ENCODE measurements around the gene RIMS1.
A peak's percentile ranks its signal among the peaks of the same experiment; 100 is the strongest.
"Not testable (repeated sequence)": the region's sequence is repeated elsewhere in the genome, so short reads cannot be mapped to it uniquely, and the experiment has no call there.

Gene RIMS1

DNA sequence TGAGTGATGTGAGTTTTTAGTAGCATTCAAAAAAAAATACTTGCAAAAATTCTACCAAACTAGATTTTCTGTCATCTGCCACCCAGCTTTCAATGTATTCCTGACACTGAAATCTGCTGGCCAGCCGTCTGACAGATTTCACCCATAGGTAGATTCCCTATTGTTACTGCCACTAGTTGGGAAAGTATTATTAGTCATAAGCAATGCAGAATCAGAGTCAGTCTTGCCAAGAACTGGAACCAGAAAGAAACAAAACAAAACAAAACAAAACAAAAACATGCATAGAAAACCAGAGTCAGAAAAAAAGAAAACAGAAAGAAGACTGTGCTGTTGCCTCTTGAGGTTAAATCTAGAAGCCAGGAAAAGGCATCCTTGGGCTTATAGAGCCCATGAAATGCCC, 442.4 kb downstream of the RIMS1 start:
- DNase-seq (ENCODE audit: low read depth in 1 of 2, low spot score in 1 of 2): no peak

- DNase-seq (ENCODE audit: low read depth in 1 of 2, low spot score in 1 of 2): not testable (repeated sequence)
These were observed 448.9 kb downstream of the RIMS1 start for GRCh38 chr6:72335203-72335602.

DNA sequence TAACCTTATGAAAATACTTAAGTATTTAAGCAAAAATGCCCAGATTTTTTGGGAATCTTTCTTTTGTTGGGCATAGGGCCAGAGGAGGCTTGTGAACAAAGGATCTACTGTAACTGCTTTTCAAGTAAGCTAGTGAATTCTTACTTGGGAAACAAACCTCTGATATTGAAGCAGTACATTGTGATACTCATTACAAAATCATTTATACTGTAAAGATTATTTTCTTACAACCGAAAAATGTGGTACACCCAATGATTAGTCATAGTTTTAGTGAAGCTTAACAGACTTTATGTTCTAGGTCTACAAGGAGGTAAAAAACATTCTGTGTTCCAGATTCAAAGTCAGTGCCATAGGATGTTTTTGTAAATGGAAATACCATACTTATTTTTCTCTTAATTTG, 462.6 kb downstream of the RIMS1 start:
- DNase-seq (ENCODE audit: low read depth in 1 of 2, low spot score in 1 of 2): no peak

GRCh38 chr6:72350296-72350881, 464.0 kb downstream of the RIMS1 start:
- no peak for DNase-seq (ENCODE audit: low read depth in 1 of 2, low spot score in 1 of 2)

- no peak for DNase-seq (ENCODE audit: low read depth in 1 of 2, low spot score in 1 of 2)
These were observed 477.7 kb downstream of the RIMS1 start for GRCh38 chr6:72363844-72364740.

GRCh38 chr6:72365773-72366172, 479.4 kb downstream of the RIMS1 start:
- DNase-seq (ENCODE audit: low read depth in 1 of 2, low spot score in 1 of 2): no peak

GRCh38 chr6:72367439-72367838, 481.1 kb downstream of the RIMS1 start:
- no peak for DNase-seq (ENCODE audit: low read depth in 1 of 2, low spot score in 1 of 2)

- no peak for DNase-seq (ENCODE audit: low read depth in 1 of 2, low spot score in 1 of 2)
These were observed 485.1 kb downstream of the RIMS1 start for GRCh38 chr6:72371473-72371872.

GRCh38 chr6:72374172-72374571, 487.8 kb downstream of the RIMS1 start:
- DNase-seq (ENCODE audit: low read depth in 1 of 2, low spot score in 1 of 2): no peak

- no peak for DNase-seq (ENCODE audit: low read depth in 1 of 2, low spot score in 1 of 2)
These were observed 488.5 kb downstream of the RIMS1 start for GRCh38 chr6:72374857-72375256.

DNA sequence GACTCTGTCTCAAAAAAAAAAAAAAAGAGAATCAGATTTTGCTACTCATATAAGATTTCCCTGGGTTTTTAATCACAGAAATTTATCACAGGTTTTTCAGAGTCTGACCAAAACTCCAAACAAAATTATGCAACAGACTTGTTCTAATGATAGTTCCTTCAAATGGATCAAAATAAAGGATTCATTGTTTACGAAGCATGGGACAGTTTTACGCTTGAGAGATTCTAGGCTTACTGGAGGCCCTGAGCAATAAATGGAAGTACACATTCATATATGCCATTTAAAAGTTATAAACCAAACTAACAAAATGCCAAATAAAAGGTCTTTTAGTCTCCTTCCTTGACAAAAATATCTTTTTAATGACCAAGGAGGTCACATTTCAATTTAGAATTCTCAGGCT, 490.4 kb downstream of the RIMS1 start:
- no peak for DNase-seq (ENCODE audit: low read depth in 1 of 2, low spot score in 1 of 2)

DNA sequence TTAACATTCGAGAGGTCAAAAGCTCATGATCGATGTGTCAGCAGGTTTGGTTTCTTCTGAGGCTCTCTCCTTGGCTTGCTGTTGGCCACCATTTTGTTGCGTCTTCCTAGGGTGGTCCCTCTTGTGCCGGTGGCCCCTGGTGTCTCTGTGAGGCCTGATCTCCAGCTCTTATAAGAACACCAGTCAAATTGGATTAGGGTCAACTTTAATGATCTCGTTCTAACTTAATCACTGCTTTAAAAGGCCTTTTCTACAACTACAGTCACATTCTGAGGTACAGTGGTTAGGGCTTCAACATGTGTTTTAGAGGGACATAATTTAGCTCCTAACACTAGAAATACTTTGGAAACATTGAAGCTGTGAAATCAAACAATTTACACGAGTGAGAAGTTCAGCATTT, 494.7 kb downstream of the RIMS1 start:
- no peak for DNase-seq (ENCODE audit: low read depth in 1 of 2, low spot score in 1 of 2)

- DNase-seq (ENCODE audit: low read depth in 1 of 2, low spot score in 1 of 2): no peak
These were observed 496.5 kb downstream of the RIMS1 start for GRCh38 chr6:72382602-72383529.

GRCh38 chr6:72386324-72386723, 500.0 kb downstream of the RIMS1 start:
- no peak for DNase-seq (ENCODE audit: low read depth in 1 of 2, low spot score in 1 of 2)

DNA sequence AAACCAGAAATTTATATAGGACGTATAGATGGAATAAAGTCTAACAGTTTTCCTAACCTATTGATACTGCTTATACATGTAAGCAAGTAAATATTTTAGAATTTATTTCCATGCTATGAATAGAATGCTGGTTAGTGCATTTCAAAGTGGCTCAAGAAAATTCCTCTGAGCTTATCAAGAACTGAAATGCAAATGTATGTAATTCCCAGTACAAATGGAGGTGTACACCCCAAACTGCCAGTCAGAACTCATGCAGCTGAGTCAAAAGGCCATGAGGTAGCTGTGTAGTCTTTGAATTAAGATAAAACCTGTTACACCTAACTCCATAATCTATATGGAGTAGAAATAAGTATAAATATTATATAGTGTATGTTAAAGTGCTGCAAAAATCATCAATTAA, 503.3 kb downstream of the RIMS1 start:
- DNase-seq (ENCODE audit: low read depth in 1 of 2, low spot score in 1 of 2): no peak

- DNase-seq (ENCODE audit: low read depth in 1 of 2, low spot score in 1 of 2): no peak
These were observed 504.2 kb downstream of the RIMS1 start for GRCh38 chr6:72390548-72390947.

DNA sequence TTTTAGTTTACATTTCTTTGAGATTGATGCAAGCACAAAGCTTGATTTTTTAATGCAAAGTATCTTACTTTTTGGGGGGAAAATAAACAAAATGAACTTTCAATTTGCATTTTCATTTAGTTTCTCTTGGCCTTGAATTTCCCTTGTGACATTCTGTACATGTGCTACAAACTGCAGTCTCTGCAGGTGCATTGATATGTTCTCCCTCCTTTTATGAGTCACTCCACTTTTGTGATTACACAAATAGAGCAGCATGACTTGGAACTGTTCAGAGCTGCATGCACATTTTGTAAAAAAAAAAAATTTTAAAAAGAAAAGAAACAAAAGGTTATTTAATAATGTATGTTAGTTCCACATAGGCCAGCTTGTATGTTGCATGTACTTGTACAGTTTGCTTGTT, 515.5 kb downstream of the RIMS1 start:
- no peak for DNase-seq (ENCODE audit: low read depth in 1 of 2, low spot score in 1 of 2)

- no peak for DNase-seq (ENCODE audit: low read depth in 1 of 2, low spot score in 1 of 2)
These were observed 517.1 kb downstream of the RIMS1 start for GRCh38 chr6:72403413-72403812.

GRCh38 chr6:72406517-72406916, 520.2 kb downstream of the RIMS1 start:
- DNase-seq (ENCODE audit: low read depth in 1 of 2, low spot score in 1 of 2): no peak

GRCh38 chr6:72410769-72411168, 524.4 kb downstream of the RIMS1 start:
- DNase-seq (ENCODE audit: low read depth in 1 of 2, low spot score in 1 of 2): no peak

GRCh38 chr6:72411872-72412708, 525.7 kb downstream of the RIMS1 start:
- DNase-seq (ENCODE audit: low read depth in 1 of 2, low spot score in 1 of 2): peak; percentile 51 to 61

Data from stimulated activated CD4-positive, alpha-beta T cell treated with anti-CD3 and anti-CD28 coated beads, Interleukin-15, amount 100 ng/mL, for 1 hour (primary cell).